K562 (cell line): ENCODE measurements around the gene IMPDH2. TPM values are rescaled to one million over a fixed set of nuclear protein-coding genes. Genes with fewer than 3 reads are reported as not detected.

ENCODE experiments used
- ATAC-seq: fragments of 200-7000 bp; cut with Tn5 transposase; 3 replicates; pipeline ENCODE4 v1.9.1; 2020; ENCODE audit warnings: moderate library complexity
- BruUV-seq: library from RNA; stranded (reverse); fragments of 400-500 nt; replicated peaks from 2 replicates; lab custom pipeline; 2021; lab: Mats Ljungman, UMichigan
- CTCF ChIA-PET: fragments of 300-600 bp; formaldehyde crosslinking; extraction: SDS; loops from one replicate; lab custom pipeline; 2021; ENCODE audit warnings: low intra/inter-chr PET ratio; lab: Yijun Ruan, JAX
- POLR2A ChIA-PET: fragments of 300-600, 350-650 bp; sonication (Branson Sonifier 250); formaldehyde crosslinking; extraction: SDS; loops from one replicate; lab custom pipeline; 2021; ENCODE audit warnings: antibody characterized with exemption, inconsistent platforms; lab: Yijun Ruan, JAX
- DNase-seq, 4 experiments: peaks; one replicate each; pipeline versions ENCODE4 v3.0.0 to v3.0.0-alpha.2; 2011 to 2018; ENCODE audit warnings: low spot score in 3 of 4, mixed read lengths in 3 of 4; ENCODE audit errors: extremely low read depth in 1 of 4
- FAIRE-seq: peaks from 2 replicates; lab custom pipeline; 2011; peaks lifted over from hg19 to GRCh38; lab: Jason Lieb, UNC
- H2AFZ ChIP-seq: 2 replicates; pipeline ENCODE4 v1.6.0; 2011; ENCODE audit warnings: low read depth, low read length, control low read depth, inconsistent platforms
- H3K27ac ChIP-seq: fragments of 200-600 bp; 3 replicates; pipeline ENCODE4 v1.8.0; 2011; ENCODE audit warnings: low read depth, mild to moderate bottlenecking, control low read depth, inconsistent platforms, low read length, moderate library complexity, mixed read lengths; ENCODE audit errors: extremely low read depth
- H3K27me3 ChIP-seq, 2 experiments: fragments of 300-600 bp in 1 of 2; 2 replicates in 1 of 2; 3 replicates in 1 of 2; pipeline versions ENCODE4 v1.6.0 to v1.8.0; 2011; ENCODE audit warnings: inconsistent platforms in 2 of 2, low read length in 2 of 2, mild to moderate bottlenecking in 1 of 2, mixed read lengths in 1 of 2, moderate library complexity in 1 of 2; ENCODE audit not compliant: control insufficient read depth in 2 of 2, insufficient read depth in 2 of 2
- H3K36me3 ChIP-seq: fragments of 300-600 bp; 3 replicates; pipeline ENCODE4 v1.8.0; 2011; ENCODE audit warnings: mild to moderate bottlenecking, low read length, inconsistent platforms; ENCODE audit not compliant: control insufficient read depth, insufficient read depth
- H3K4me1 ChIP-seq, 2 experiments: fragments of 200-600 bp in 1 of 2; replicated peaks in 1 of 2; 2 replicates in 1 of 2; 3 replicates in 1 of 2; pipeline versions ENCODE4 v1.5.1 to v1.8.0; 2011; ENCODE audit warnings: inconsistent platforms in 2 of 2, low read length in 2 of 2, mild to moderate bottlenecking in 1 of 2, mixed read lengths in 1 of 2, moderate library complexity in 1 of 2; ENCODE audit not compliant: control insufficient read depth in 2 of 2, insufficient read depth in 2 of 2
- H3K4me2 ChIP-seq: 2 replicates; pipeline ENCODE4 v1.6.1; 2011; ENCODE audit warnings: low read length, control low read depth, inconsistent platforms, mixed read lengths; ENCODE audit not compliant: insufficient read depth
- H3K4me3 ChIP-seq: fragments of 200-600 bp; sonication (generic), shearing (Covaris generic); 2 replicates; pipeline ENCODE4 v1.5.1; 2016; ENCODE audit warnings: control low read depth, inconsistent platforms
- H3K79me2 ChIP-seq: fragments of 200-600 bp; 3 replicates; pipeline ENCODE4 v1.8.0; 2011; ENCODE audit warnings: low read length, inconsistent platforms; ENCODE audit not compliant: control insufficient read depth, insufficient read depth
- H3K9ac ChIP-seq, 2 experiments: 2 replicates each; pipeline versions ENCODE4 v1.6.0 to v1.6.1; 2011; ENCODE audit warnings: low read depth in 2 of 2, low read length in 2 of 2, control low read depth in 1 of 2, inconsistent platforms in 1 of 2, mild to moderate bottlenecking in 1 of 2, mixed read lengths in 1 of 2; ENCODE audit not compliant: insufficient read depth in 1 of 2
- H3K9me1 ChIP-seq: one replicate; pipeline ENCODE4 v1.6.0; 2011; ENCODE audit warnings: inconsistent platforms, mild to moderate bottlenecking, low read length, moderate library complexity; ENCODE audit not compliant: control insufficient read depth, insufficient read depth
- H3K9me3 ChIP-seq: replicated peaks from 2 replicates; pipeline ENCODE4 v1.5.1; 2011; ENCODE audit warnings: low read depth, low read length, inconsistent platforms; ENCODE audit not compliant: control insufficient read depth, insufficient read depth
- H4K20me1 ChIP-seq: replicated peaks from 2 replicates; pipeline ENCODE4 v1.6.1; 2011; ENCODE audit warnings: low read length, inconsistent platforms, mixed read lengths; ENCODE audit not compliant: control insufficient read depth, insufficient read depth
- EZH2 ChIP-seq: IDR thresholded peaks from 2 replicates; pipeline ENCODE4 v1.6.1; 2012; ENCODE audit warnings: low read depth, mild to moderate bottlenecking, inconsistent platforms, low read length, borderline replicate concordance
- SUPT5H ChIP-seq: fragments of 450-650 bp; IDR thresholded peaks from 2 replicates; pipeline ENCODE4 v1.6.1; 2016
- ZNF778 ChIP-seq: fragments of 450-650 bp; formaldehyde crosslinking; IDR thresholded peaks from 2 replicates; pipeline ENCODE4 v1.4.0; 2020; ENCODE audit warnings: mild to moderate bottlenecking, moderate library complexity
- WGBS: fragments of 100-300 bp; shearing (Covaris generic); methylation state at CpG from one replicate; pipeline ENCODE4 v1.1.6; 2016; ENCODE audit warnings: low coverage, mixed read lengths; ENCODE audit not compliant: insufficient coverage; ENCODE audit errors: missing lambda C conversion rate; 5-methylcytosine and 5-hydroxymethylcytosine counted together
- in situ Hi-C: fragments of 300-500 bp; cut with MboI; formaldehyde crosslinking; loops from 4 replicates; pipeline ENCODE4 v1.15.0; 2018; ENCODE audit warnings: inconsistent platforms, mixed read lengths
- intact Hi-C: fragments of 100-400 bp; cut with micrococcal nuclease; formaldehyde crosslinking; loops from 2 replicates; pipeline ENCODE4 v1.14.2; 2022
- polyA plus RNA-seq, 8 experiments: library from polyadenylated mRNA; depleted of rRNA in 4 of 8; stranded (reverse) in 5 of 8; unstranded in 3 of 8; fragments of >200 nt; fragmentation: Nextera tagmentation in 2 of 8; fragmentation: Illumina TruSeq in 1 of 8; extraction: Ambion mirVana in 2 of 8; extraction: Trizol in 1 of 8; gene quantifications; 2 replicates each; pipeline versions ENCODE4 v1.2.1 to v1.2.3, GENCODE V29; 2011 to 2014; ENCODE audit warnings: inconsistent platforms in 1 of 8, missing spikeins in 1 of 8
- total RNA-seq, 7 experiments: library from RNA; depleted of rRNA in 6 of 7; stranded (reverse); fragments of >200 nt in 6 of 7; fragmentation: Illumina TruSeq in 2 of 7; extraction: Trizol in 2 of 7; gene quantifications; 2 replicates each; pipeline versions ENCODE4 v1.2.1 to v1.2.3, GENCODE V29; 2011 to 2021; ENCODE audit warnings: low replicate concordance in 1 of 7
- TF ChIP-seq, protein P1 (sequence below): fragments of 200-400 bp; formaldehyde crosslinking; IDR thresholded peaks from 2 replicates; pipeline ENCODE4 v1.6.1; 2017; ENCODE audit warnings: mild to moderate bottlenecking, low read depth, low read length, moderate library complexity
- TF ChIP-seq, protein P2 (sequence below): sonication (generic); formaldehyde crosslinking; IDR thresholded peaks from 2 replicates; pipeline ENCODE4 v1.8.0; 2022; ENCODE audit warnings: missing genetic modification reagents, mild to moderate bottlenecking, borderline replicate concordance

The IMPDH2 gene
- total and polyA plus RNA-seq, 9 of the 15 experiments (the other 6 are each of a cell fraction or from before 2014, with no cell fraction given) = 318 to 507 (median 366) TPM

DNA sequence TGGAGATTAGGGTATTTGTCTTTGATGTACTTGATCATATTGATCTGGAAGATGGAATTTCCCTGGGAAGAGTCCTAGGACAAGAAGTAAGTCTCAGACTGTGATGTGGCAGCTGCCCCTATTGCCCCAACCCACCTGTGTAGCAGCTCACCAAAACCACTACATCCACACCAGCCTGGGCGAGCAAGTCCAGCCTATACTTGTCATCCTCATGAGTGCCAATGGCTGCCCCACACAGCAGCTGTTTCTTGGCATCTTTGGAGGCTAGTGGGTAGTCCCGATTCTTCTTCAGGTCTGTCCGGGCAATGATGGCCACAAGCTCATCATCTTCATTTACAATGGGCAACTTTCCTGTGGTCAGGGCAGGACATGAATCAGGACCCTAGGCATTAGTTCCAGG, 2.7 kb downstream of the IMPDH2 start:
- H3K27me3 ChIP-seq = no peaks in the 10 kb centered on the region
- H3K9me3 ChIP-seq = no peaks in the 10 kb centered on the region
- peaks cover 80% of the 10 kb centered on the region for H3K36me3 ChIP-seq
- H3K4me3 ChIP-seq = no peak overlapping the region
- H3K9ac ChIP-seq = no peak overlapping the region
- DNase-seq (no peak), ATAC-seq (no peak), FAIRE-seq (no peak)
- H3K9me1 ChIP-seq = peaks cover 9% of the 10 kb centered on the region
- ChIA-PET POLR2A (interaction anchor here (0.7 to 3.8 kb wide), 6 partner anchors 18 to 67 kb away, joined by 3 to 19 read pairs (median 4); partner anchors contain the start of gene QRICH1), CTCF (no interaction called here)
- 95% methylated on average over 3 of the region's 3 CpGs for WGBS
- H3K4me1 ChIP-seq = peaks cover 37 to 59% of the 10 kb centered on the region in 2 experiments; a peak in 4 of 5 replicates
- no peak overlapping the region for H2AFZ ChIP-seq
- no peak overlapping the region for H3K4me2 ChIP-seq
- in situ Hi-C loops (no loop called here), intact Hi-C loops (loop anchor here (10.0 kb wide), 1 partner anchor 138 kb away; the partner anchor contains the start of gene CCDC71)
- H4K20me1 ChIP-seq = peaks cover 12% of the 10 kb centered on the region
- TF ChIP-seq, protein P1, sequence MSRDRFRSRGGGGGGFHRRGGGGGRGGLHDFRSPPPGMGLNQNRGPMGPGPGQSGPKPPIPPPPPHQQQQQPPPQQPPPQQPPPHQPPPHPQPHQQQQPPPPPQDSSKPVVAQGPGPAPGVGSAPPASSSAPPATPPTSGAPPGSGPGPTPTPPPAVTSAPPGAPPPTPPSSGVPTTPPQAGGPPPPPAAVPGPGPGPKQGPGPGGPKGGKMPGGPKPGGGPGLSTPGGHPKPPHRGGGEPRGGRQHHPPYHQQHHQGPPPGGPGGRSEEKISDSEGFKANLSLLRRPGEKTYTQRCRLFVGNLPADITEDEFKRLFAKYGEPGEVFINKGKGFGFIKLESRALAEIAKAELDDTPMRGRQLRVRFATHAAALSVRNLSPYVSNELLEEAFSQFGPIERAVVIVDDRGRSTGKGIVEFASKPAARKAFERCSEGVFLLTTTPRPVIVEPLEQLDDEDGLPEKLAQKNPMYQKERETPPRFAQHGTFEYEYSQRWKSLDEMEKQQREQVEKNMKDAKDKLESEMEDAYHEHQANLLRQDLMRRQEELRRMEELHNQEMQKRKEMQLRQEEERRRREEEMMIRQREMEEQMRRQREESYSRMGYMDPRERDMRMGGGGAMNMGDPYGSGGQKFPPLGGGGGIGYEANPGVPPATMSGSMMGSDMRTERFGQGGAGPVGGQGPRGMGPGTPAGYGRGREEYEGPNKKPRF = no peak
- TF ChIP-seq, protein P2, sequence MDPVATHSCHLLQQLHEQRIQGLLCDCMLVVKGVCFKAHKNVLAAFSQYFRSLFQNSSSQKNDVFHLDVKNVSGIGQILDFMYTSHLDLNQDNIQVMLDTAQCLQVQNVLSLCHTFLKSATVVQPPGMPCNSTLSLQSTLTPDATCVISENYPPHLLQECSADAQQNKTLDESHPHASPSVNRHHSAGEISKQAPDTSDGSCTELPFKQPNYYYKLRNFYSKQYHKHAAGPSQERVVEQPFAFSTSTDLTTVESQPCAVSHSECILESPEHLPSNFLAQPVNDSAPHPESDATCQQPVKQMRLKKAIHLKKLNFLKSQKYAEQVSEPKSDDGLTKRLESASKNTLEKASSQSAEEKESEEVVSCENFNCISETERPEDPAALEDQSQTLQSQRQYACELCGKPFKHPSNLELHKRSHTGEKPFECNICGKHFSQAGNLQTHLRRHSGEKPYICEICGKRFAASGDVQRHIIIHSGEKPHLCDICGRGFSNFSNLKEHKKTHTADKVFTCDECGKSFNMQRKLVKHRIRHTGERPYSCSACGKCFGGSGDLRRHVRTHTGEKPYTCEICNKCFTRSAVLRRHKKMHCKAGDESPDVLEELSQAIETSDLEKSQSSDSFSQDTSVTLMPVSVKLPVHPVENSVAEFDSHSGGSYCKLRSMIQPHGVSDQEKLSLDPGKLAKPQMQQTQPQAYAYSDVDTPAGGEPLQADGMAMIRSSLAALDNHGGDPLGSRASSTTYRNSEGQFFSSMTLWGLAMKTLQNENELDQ (CRISPR knock-in tag) = no peak
- TF ChIP-seq EZH2 (no peak), SUPT5H (0 out of 2 replicates have a peak, but pooled peaks have one; percentile 10), ZNF778 (CRISPR knock-in tag) (no peak)
- H3K79me2 ChIP-seq = peaks cover 79% of the 10 kb centered on the region
- no peak overlapping the region for H3K27ac ChIP-seq
- no TSS peak for BruUV-seq
